Measurements from ENCODE around the gene DDOST. TPM values are rescaled to one million over a fixed set of nuclear protein-coding genes. Genes with fewer than 3 reads are reported as not detected.
A peak's percentile ranks its signal among the peaks of the same experiment; 100 is the strongest.

The DDOST gene
- total RNA-seq: 100 to 1,000 TPM; 103 to 263 (median 159) TPM
- long read RNA-seq, donor 1, transcript DDOST-202 (11 exons, 2,126 nt): major isoform, 184 of 198 reads
- long read RNA-seq, donor 1, partial matches to known transcripts: 8 of 198 reads
- long read RNA-seq, donor 1, other reads (novel, unspliced or antisense): 5 of 198 reads
- long read RNA-seq, donor 2, transcript DDOST-202 (11 exons, 2,126 nt): major isoform, 240 of 253 reads
- long read RNA-seq, donor 2, partial matches to known transcripts: 6 of 253 reads
- long read RNA-seq, donor 2, other reads (novel, unspliced or antisense): 7 of 253 reads

DNA sequence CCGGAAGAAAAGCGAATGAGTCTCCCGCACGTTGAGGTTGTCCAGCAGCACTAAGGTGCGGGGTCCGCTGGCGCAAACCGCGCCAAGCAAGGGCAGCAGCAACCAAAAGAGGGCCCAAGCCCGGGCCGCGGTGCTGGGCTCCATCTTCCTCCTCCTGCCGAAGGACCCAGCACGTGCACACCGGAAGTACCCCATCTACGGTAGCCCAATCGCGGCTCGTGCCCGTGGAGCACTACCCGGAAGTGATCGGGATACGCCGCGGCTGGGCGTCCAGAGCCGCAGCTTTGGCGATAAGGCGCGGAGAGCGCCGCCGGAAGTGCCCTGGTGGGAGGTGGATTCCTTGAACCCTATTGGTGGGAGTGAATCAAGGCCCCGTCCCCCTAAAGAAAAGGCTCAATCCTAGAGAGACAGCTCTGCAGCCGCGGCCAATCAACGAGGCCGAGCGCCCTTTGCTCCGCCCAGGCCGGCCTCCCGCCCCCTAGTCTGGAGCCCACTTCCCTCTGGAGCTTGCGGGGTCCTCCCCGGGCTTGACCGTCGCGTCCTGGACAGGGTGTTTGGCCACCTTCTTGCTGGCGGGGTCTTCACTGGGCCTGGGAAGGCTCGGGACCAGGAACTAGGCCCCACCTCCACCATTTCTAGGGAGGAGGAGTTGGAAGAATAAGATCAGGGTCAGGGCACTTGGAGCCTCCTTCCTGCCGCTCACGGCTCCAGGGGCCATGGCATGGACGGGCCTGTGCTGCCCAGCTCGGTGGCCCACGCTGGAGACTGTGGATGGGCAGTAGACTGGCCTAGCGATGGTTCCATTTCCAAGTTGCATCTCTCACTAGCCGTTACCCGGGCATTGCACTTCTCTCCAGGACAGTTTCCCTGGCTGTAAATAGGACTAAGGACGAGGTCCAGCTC is at the start of gene DDOST:
DDOST (minus strand) TSS at position 163 of the 903 bp plus-strand sequence; CDS start at position 144, 19 bp downstream.
- ATAC-seq (peak; percentile 98), DNase-seq (peak; percentile 94 to 98 (median 97))
- Histone ChIP-seq H3K36me3 (ENCODE audit: low read depth) (no peaks in the 10 kb centered on the region), H3K4me1 (ENCODE audit: low read depth) (peaks cover 14% of the 10 kb centered on the region), H3K4me3 (peak within 1 kb of the TSS; percentile 50), H3K9me3 (no peaks in the 10 kb centered on the region)
- intact Hi-C loops (cut with DNase I, micrococcal nuclease): no loop called here
- TF ChIP-seq, protein P1, sequence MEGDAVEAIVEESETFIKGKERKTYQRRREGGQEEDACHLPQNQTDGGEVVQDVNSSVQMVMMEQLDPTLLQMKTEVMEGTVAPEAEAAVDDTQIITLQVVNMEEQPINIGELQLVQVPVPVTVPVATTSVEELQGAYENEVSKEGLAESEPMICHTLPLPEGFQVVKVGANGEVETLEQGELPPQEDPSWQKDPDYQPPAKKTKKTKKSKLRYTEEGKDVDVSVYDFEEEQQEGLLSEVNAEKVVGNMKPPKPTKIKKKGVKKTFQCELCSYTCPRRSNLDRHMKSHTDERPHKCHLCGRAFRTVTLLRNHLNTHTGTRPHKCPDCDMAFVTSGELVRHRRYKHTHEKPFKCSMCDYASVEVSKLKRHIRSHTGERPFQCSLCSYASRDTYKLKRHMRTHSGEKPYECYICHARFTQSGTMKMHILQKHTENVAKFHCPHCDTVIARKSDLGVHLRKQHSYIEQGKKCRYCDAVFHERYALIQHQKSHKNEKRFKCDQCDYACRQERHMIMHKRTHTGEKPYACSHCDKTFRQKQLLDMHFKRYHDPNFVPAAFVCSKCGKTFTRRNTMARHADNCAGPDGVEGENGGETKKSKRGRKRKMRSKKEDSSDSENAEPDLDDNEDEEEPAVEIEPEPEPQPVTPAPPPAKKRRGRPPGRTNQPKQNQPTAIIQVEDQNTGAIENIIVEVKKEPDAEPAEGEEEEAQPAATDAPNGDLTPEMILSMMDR (IDR thresholded peaks at IDR 0.05): peak; percentile 46

DNA sequence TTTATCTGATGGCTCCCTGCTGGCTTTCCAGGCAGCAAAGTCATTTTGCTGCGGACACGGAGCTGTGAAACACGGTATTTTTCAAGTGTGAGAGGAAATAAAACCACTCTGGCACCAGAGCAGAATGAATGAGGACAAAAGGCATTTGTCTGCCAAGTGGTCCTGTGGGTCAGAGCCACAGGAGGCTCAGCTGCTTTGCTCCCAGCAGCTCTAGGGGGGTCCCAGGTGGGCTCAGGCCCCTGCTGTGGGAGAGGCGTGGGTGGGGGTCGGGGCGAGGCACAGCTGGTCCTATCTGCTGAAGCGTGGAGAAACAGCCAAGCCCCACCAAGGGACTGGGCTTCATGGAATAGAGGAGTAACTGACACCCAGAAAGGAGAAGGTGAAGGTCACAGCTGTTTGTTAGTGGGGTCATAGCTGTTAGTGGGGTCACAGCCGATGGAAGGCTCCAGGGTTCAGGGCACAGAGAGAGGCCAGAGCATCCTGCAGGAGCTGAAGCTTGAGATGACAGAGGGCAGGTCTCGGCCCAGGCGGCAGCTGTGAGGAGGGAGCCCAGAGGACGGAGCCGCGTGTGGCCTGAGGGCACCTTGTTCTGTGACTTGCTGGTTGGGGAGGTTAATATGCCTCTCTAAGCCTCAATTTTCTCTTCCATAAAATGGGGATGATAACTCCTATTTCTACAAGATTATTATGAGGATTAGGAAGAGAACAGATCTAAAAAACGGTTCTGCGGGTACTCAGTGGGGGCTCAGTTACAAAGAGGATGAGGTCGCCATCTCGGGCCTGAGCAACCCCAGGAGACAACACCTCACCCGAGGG is 49.5 kb upstream of the DDOST start:
- TF ChIP-seq, protein P1 (IDR thresholded peaks at IDR 0.05): no peak
- Histone ChIP-seq H3K4me3 (no peak overlapping the region), H3K36me3 (ENCODE audit: low read depth) (no peaks in the 10 kb centered on the region), H3K9me3 (no peaks in the 10 kb centered on the region), H3K4me1 (ENCODE audit: low read depth) (no peaks in the 10 kb centered on the region)
- intact Hi-C loops (cut with DNase I, micrococcal nuclease): no loop called here
- DNase-seq (no peak), ATAC-seq (no peak)

DNA sequence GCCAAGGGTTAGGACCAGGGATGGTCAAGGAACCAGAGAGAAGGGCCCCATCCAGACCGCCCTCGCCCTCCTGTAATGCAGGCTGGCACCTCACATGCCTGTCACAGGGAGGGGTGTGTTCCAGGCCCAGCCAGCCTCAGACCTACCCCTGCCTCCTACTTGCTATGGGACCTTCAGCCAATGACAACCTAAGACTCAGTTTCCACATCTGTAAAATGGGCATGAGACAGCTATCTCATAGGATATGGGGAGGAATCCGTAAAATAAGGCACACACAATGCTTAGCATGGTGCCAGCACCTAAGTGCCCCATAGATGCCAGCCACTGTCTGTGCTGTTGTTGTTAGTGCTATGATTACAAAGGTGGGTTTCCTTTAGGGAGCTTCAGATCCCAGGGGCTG is 48.7 kb upstream of the DDOST start:
- no peak for ATAC-seq
- TF ChIP-seq, protein P1 (IDR thresholded peaks at IDR 0.05): no peak
- DNase-seq: no peak
- Histone ChIP-seq H3K4me1 (ENCODE audit: low read depth) (no peaks in the 10 kb centered on the region), H3K9me3 (no peaks in the 10 kb centered on the region), H3K4me3 (no peak overlapping the region), H3K36me3 (ENCODE audit: low read depth) (no peaks in the 10 kb centered on the region)
- intact Hi-C loops (cut with DNase I, micrococcal nuclease): no loop called here

DNA sequence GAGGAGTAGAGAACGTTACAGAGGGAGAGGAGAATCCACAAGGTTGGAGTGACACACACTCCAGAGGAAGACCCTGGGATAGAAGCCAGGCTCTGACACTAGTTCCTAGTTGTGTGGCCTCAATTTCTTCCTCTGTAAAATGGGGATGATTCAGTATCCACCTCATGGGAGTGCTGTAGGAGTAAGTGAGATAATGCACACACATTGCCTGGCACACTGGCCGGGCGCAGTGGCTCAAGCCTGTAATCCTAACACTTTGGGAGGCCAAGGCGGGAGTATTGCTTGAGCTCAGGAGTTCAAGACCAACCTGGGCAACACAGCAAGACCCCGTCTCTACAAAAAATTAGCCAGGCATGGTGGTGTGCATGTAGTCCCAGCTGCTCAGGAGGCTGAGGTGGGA is 47.7 kb upstream of the DDOST start:
- TF ChIP-seq, protein P1 (IDR thresholded peaks at IDR 0.05): no peak
- H3K36me3 ChIP-seq (ENCODE audit: low read depth): no peaks in the 10 kb centered on the region
- H3K9me3 ChIP-seq: no peaks in the 10 kb centered on the region
- intact Hi-C loops (cut with DNase I, micrococcal nuclease): no loop called here
- H3K4me3 ChIP-seq: no peak overlapping the region
- ATAC-seq (no peak), DNase-seq (no peak)
- H3K4me1 ChIP-seq (ENCODE audit: low read depth): no peaks in the 10 kb centered on the region

DNA sequence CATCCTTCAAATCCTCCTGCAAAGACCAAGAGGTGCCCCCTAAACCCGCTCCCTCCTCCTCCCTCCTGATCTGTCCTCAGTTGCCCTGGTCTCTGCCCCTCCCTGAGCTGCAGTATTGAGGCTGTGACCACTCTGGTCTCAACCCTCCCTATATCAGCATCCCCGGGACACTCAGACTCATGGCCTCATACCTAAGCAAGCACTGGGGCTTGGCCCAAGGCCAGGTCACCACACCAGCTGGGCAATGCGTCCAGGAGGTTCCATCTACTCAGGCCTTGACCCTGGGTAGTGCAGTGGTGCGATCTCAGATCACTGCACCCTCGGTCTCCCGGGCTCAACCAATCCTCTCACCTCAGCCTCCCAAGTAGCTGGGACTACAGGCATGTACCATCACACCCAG is 46.9 kb upstream of the DDOST start:
- intact Hi-C loops (cut with DNase I, micrococcal nuclease): no loop called here
- no peaks in the 10 kb centered on the region for H3K36me3 ChIP-seq (ENCODE audit: low read depth)
- no peak overlapping the region for H3K4me3 ChIP-seq
- H3K4me1 ChIP-seq (ENCODE audit: low read depth): no peaks in the 10 kb centered on the region
- no peaks in the 10 kb centered on the region for H3K9me3 ChIP-seq
- no peak for DNase-seq
- no peak for ATAC-seq
- TF ChIP-seq, protein P1 (IDR thresholded peaks at IDR 0.05): no peak
